Prostate gland (tissue), 2 donors: ENCODE data around the gene EVI5.

Experiments
- CTCF ChIP-seq, 4 experiments: fragments of 200-600 bp in 2 of 4; fragments of 450-650 bp in 2 of 4; sonication (generic) in 2 of 4; IDR thresholded peaks; 1 replicate in 3 of 4; 2 replicates in 1 of 4; pipeline ENCODE4 v1.5.1; 2016 to 2019; ENCODE audit warnings: antibody characterized with exemption in 4 of 4, mild to moderate bottlenecking in 2 of 4, moderate library complexity in 2 of 4
- POLR2A ChIP-seq: fragments of 450-650 bp; IDR thresholded peaks from one replicate; pipeline ENCODE4 v1.6.1; 2016; ENCODE audit warnings: antibody characterized with exemption, mild to moderate bottlenecking
- POLR2AphosphoS5 ChIP-seq: sonication (generic); formaldehyde crosslinking; IDR thresholded peaks from one replicate; pipeline ENCODE4 v1.6.1; 2017; ENCODE audit warnings: antibody characterized with exemption

- TF ChIP-seq POLR2A (no peak), CTCF (IDR thresholded peaks at IDR 0.05) (no peak), POLR2AphosphoS5 (no peak)
Observed at GRCh38 chr1:92769856-92770255, 15.1 kb downstream of the EVI5 start.
